ENCODE data around the gene AP2A2.

DNA sequence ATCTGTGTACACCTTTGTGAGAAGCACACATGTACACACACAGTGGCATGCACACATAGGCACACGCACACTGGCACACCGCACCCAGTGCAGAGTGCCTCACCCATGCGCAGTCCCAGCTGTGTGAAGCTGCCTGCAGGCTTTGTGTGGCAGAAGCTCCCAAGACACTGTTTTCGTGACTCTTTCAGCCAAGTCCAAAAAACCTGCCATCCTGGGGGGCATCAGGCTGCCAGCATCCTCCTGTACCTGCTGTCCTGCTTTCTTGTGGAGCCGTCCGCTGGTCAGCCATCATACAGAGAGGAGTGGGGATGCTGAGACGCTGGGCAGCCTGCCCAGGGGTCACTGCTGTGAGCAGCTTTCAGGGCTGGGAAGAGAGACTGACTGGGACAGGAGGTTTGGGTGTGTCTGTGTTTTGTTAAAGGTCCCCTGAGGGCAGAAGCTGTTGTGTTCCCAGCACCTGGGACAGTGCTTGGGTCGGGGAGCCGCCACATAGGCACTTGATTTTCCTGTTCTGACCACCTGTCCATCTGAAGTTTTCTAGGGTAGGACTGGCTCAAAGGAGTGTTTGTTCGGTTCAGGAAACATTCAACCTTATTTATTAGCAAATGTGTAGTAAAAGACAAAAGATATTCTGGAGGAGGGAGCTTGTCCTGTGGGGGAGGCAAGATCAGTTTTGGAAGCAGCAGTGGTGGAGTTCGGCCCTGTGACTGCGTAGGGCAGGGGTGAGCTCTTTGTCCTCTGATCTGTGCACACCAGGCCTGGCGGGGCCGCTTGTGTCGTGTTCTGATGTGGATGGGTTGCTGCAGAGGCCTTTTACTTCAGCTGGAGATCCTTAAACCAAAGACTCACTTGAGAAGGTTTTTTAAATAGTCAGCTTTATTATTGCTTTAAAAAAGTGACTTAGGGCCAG lies 29.7 kb downstream of the AP2A2 start:
- TF ChIP-seq EZH2 (IDR thresholded peaks at IDR 0.05) = no peak
- TF ChIP-seq FOXP2 (optimal IDR thresholded peaks at IDR 0.05; ENCODE audit: control extremely low read depth, extremely low read length, insufficient read depth) = no peak

All from SK-N-MC (cell line).